H1 (cell line): Measurements from ENCODE around the gene OR5H1. TPM values are rescaled to one million over a fixed set of nuclear protein-coding genes. Genes with fewer than 3 reads are reported as not detected.

ENCODE experiments used
- CTCF ChIA-PET: fragments of 300-600 bp; sonication (Branson Sonifier 250); formaldehyde crosslinking; loops from one replicate; lab custom pipeline; 2021; ENCODE audit not compliant: partially characterized antibody; lab: Charles Lee
- POLR2A ChIA-PET: fragments of 300-600 bp; sonication (Branson Sonifier 250); formaldehyde crosslinking; loops from one replicate; lab custom pipeline; 2021; ENCODE audit warnings: inconsistent platforms; ENCODE audit not compliant: partially characterized antibody; lab: Charles Lee
- DNase-seq, 2 experiments: peaks; one replicate each; pipeline versions ENCODE4 v3.0.0 to v3.0.0-alpha.2; 2010 to 2022; ENCODE audit warnings: low spot score in 2 of 2, low read depth in 1 of 2, mixed read lengths in 1 of 2
- FAIRE-seq: peaks from 2 replicates; lab custom pipeline; 2011; peaks lifted over from hg19 to GRCh38; lab: Jason Lieb, UNC
- H2AFZ ChIP-seq: 2 replicates; pipeline ENCODE4 v1.8.1; 2012; ENCODE audit warnings: low read length, inconsistent platforms
- H2AK5ac ChIP-seq: 2 replicates; pipeline ENCODE4 v1.6.1; 2013; ENCODE audit warnings: low read depth, low read length
- H2BK120ac ChIP-seq: replicated peaks from 2 replicates; pipeline ENCODE3; 2013; ENCODE audit warnings: low read depth, low read length, inconsistent platforms
- H2BK12ac ChIP-seq: 2 replicates; pipeline ENCODE4 v1.6.1; 2013; ENCODE audit warnings: low read depth, low read length
- H2BK15ac ChIP-seq: 2 replicates; pipeline ENCODE4 v1.6.1; 2013; ENCODE audit warnings: low read length
- H2BK20ac ChIP-seq: 2 replicates; pipeline ENCODE4 v1.6.1; 2013; ENCODE audit warnings: low read length
- H2BK5ac ChIP-seq: 2 replicates; pipeline ENCODE4 v1.6.1; 2013; ENCODE audit warnings: low read depth, low read length
- H3K14ac ChIP-seq: 2 replicates; pipeline ENCODE4 v1.6.1; 2013; ENCODE audit warnings: inconsistent platforms; ENCODE audit not compliant: insufficient read length
- H3K18ac ChIP-seq: 2 replicates; pipeline ENCODE4 v1.6.1; 2013; ENCODE audit warnings: low read length; ENCODE audit errors: extremely low read depth
- H3K23ac ChIP-seq: 2 replicates; pipeline ENCODE4 v1.6.1; 2013; ENCODE audit warnings: inconsistent platforms; ENCODE audit not compliant: insufficient read length
- H3K23me2 ChIP-seq: 2 replicates; pipeline ENCODE4 v1.6.1; 2013; ENCODE audit warnings: low read depth, low read length
- H3K27ac ChIP-seq: 2 replicates; pipeline ENCODE4 v1.6.1; 2011; ENCODE audit warnings: low read depth, low read length, inconsistent platforms
- H3K27me3 ChIP-seq, 4 experiments: replicated peaks in 1 of 4; 1 replicate in 1 of 4; 2 replicates in 3 of 4; pipeline versions ENCODE4 v1.6.1 to v1.8.1; 2011 to 2013; ENCODE audit warnings: low read length in 3 of 4, mild to moderate bottlenecking in 3 of 4, inconsistent platforms in 2 of 4, mixed read lengths in 2 of 4, moderate library complexity in 1 of 4; ENCODE audit not compliant: control insufficient read depth in 3 of 4, insufficient read depth in 3 of 4; ENCODE audit errors: extremely low read depth in 1 of 4
- H3K36me3 ChIP-seq, 4 experiments: 2 replicates each; pipeline versions ENCODE4 v1.6.1 to v1.8.1; 2011 to 2013; ENCODE audit warnings: mild to moderate bottlenecking in 4 of 4, low read length in 3 of 4, moderate library complexity in 2 of 4, control low read depth in 1 of 4, inconsistent platforms in 1 of 4; ENCODE audit not compliant: insufficient read depth in 4 of 4, control insufficient read depth in 2 of 4
- H3K4ac ChIP-seq: replicated peaks from 2 replicates; pipeline ENCODE3; 2013; ENCODE audit warnings: low read length, low read depth, mixed read lengths, inconsistent platforms; ENCODE audit not compliant: insufficient read length
- H3K4me1 ChIP-seq, 4 experiments: replicated peaks in 1 of 4; 1 replicate in 1 of 4; 2 replicates in 3 of 4; pipeline versions ENCODE4 v1.6.1 to v1.8.1; 2011 to 2013; ENCODE audit warnings: low read length in 3 of 4, inconsistent platforms in 2 of 4, mixed read lengths in 1 of 4; ENCODE audit not compliant: insufficient read depth in 4 of 4, control insufficient read depth in 3 of 4
- H3K4me2 ChIP-seq, 2 experiments: 2 replicates each; pipeline versions ENCODE4 v1.6.1 to v1.8.1; 2011 to 2013; ENCODE audit warnings: low read depth in 2 of 2, low read length in 2 of 2, control low read depth in 1 of 2, inconsistent platforms in 1 of 2, mild to moderate bottlenecking in 1 of 2; ENCODE audit not compliant: insufficient read depth in 1 of 2
- H3K4me3 ChIP-seq, 4 experiments: fragments of 200-600, 300-600 bp in 1 of 4; sonication (generic), shearing (Covaris generic), sonication (Bioruptor Twin) in 1 of 4; 2 replicates each; pipeline versions ENCODE4 v1.5.1 to v1.8.1; 2011 to 2016; ENCODE audit warnings: low read length in 4 of 4, low read depth in 3 of 4, control low read depth in 2 of 4, inconsistent platforms in 2 of 4, mild to moderate bottlenecking in 2 of 4, mixed read lengths in 1 of 4, moderate library complexity in 1 of 4; ENCODE audit not compliant: insufficient read depth in 2 of 4; ENCODE audit errors: extremely low read depth in 1 of 4
- H3K56ac ChIP-seq: replicated peaks from 2 replicates; pipeline ENCODE3; 2013; ENCODE audit warnings: low read depth, mild to moderate bottlenecking, mixed read lengths, low read length, inconsistent platforms; ENCODE audit not compliant: insufficient read length
- H3K79me1 ChIP-seq: 2 replicates; pipeline ENCODE4 v1.6.1; 2013; ENCODE audit warnings: low read depth, low read length, control low read depth
- H3K79me2 ChIP-seq, 2 experiments: 2 replicates each; pipeline versions ENCODE4 v1.6.1 to v1.8.1; 2012 to 2013; ENCODE audit warnings: low read length in 2 of 2, mild to moderate bottlenecking in 2 of 2, inconsistent platforms in 1 of 2; ENCODE audit not compliant: insufficient read depth in 2 of 2, control insufficient read depth in 1 of 2
- H3K9ac ChIP-seq, 4 experiments: replicated peaks in 1 of 4; 1 replicate in 1 of 4; 2 replicates in 3 of 4; pipeline versions ENCODE4 v1.6.1 to v1.8.1; 2011 to 2013; ENCODE audit warnings: low read depth in 3 of 4, low read length in 3 of 4, control low read depth in 2 of 4, mild to moderate bottlenecking in 2 of 4, moderate library complexity in 2 of 4, inconsistent platforms in 1 of 4; ENCODE audit errors: extremely low read depth in 1 of 4
- H3K9me3 ChIP-seq, 2 experiments: 2 replicates each; pipeline versions ENCODE4 v1.6.1 to v1.8.1; 2012 to 2013; ENCODE audit warnings: mild to moderate bottlenecking in 2 of 2, moderate library complexity in 2 of 2, control low read depth in 1 of 2, inconsistent platforms in 1 of 2, low read depth in 1 of 2, low read length in 1 of 2, mixed read lengths in 1 of 2; ENCODE audit not compliant: insufficient read depth in 2 of 2
- H4K20me1 ChIP-seq, 2 experiments: replicated peaks in 1 of 2; 2 replicates each; pipeline versions ENCODE3 to v1.8.1; 2011 to 2013; ENCODE audit warnings: inconsistent platforms in 2 of 2, low read length in 2 of 2, mild to moderate bottlenecking in 1 of 2; ENCODE audit not compliant: insufficient read depth in 2 of 2, control insufficient read depth in 1 of 2
- H4K5ac ChIP-seq: 2 replicates; pipeline ENCODE4 v1.6.1; 2013; ENCODE audit warnings: low read length, low read depth, mixed read lengths, inconsistent platforms; ENCODE audit not compliant: insufficient read length
- H4K8ac ChIP-seq: 2 replicates; pipeline ENCODE4 v1.8.0; 2013; ENCODE audit warnings: mild to moderate bottlenecking, moderate library complexity, low read length, inconsistent platforms; ENCODE audit not compliant: insufficient read depth; ENCODE audit errors: extremely low read depth
- H4K91ac ChIP-seq: replicated peaks from 2 replicates; pipeline ENCODE3; 2013; ENCODE audit warnings: low read length, mixed read lengths, inconsistent platforms; ENCODE audit not compliant: insufficient read length
- JUND ChIP-seq: IDR thresholded peaks from 2 replicates; pipeline ENCODE4 v1.6.1; 2011; ENCODE audit warnings: mild to moderate bottlenecking, improper control_type of control experiment, low read length
- NANOG ChIP-seq: IDR thresholded peaks from 2 replicates; pipeline ENCODE4 v1.6.1; 2011; ENCODE audit warnings: low read length, low read depth, mild to moderate bottlenecking, inconsistent platforms; ENCODE audit not compliant: insufficient read depth, poor library complexity, severe bottlenecking
- WGBS, 2 experiments: shearing (Covaris generic) in 1 of 2; methylation state at CpG; one replicate each; pipeline versions ENCODE4 v1.1.6 to v1.1.7; 2013 to 2015; ENCODE audit warnings: low lambda C conversion rate in 2 of 2, mixed read lengths in 2 of 2, inconsistent platforms in 1 of 2, low coverage in 1 of 2, missing lambda C conversion rate in 1 of 2; ENCODE audit not compliant: insufficient replicate concordance in 2 of 2, insufficient coverage in 1 of 2, insufficient read length in 1 of 2; ENCODE audit errors: extremely low coverage in 1 of 2, missing lambda C conversion rate in 1 of 2; 5-methylcytosine and 5-hydroxymethylcytosine counted together
- polyA plus RNA-seq, 7 experiments: library from polyadenylated mRNA; depleted of rRNA in 3 of 7; stranded (reverse) in 5 of 7; unstranded in 2 of 7; fragments of >200 nt in 5 of 7; fragments of 200-250 nt in 2 of 7; gene quantifications; 1 replicate in 5 of 7; 2 replicates in 1 of 7; 4 replicates in 1 of 7; pipeline versions ENCODE4 v1.2.1 to v1.2.3, GENCODE V29; 2011 to 2013; ENCODE audit warnings: missing spikeins in 2 of 7, mixed read lengths in 2 of 7
- total RNA-seq: library from RNA; stranded (reverse); fragmentation: NEBNext Ultra II Directional; extraction: Animal tissue kit (Norgen Biotek cat#: 25700); gene quantifications from 2 replicates; pipeline ENCODE4 v1.2.1, GENCODE V29; 2021

The OR5H1 gene
- total and polyA plus RNA-seq, 2 of the 8 experiments (the other 6 are each of a cell fraction or from before 2014, with no cell fraction given): not detected

GRCh38 chr3:98171071-98171470, 40.5 kb downstream of the OR5H1 start:
- H4K20me1 ChIP-seq: no peaks in the 10 kb centered on the region
- no peak overlapping the region for H2BK5ac ChIP-seq
- peaks cover 3 to 10% of the 10 kb centered on the region in 2 experiments; a peak in 3 of 4 replicates for H3K9me3 ChIP-seq
- H2BK12ac ChIP-seq: no peak overlapping the region
- no peak overlapping the region for H3K56ac ChIP-seq
- no peak overlapping the region for H4K8ac ChIP-seq
- no peaks in the 10 kb centered on the region for H3K27me3 ChIP-seq
- no peaks in the 10 kb centered on the region for H3K4me1 ChIP-seq
- H3K18ac ChIP-seq: no peak overlapping the region
- no peaks in the 10 kb centered on the region for H3K79me1 ChIP-seq
- H2BK120ac ChIP-seq: no peak overlapping the region
- WGBS, 2 experiments: 88% methylated on average over 1 of the region's 1 CpG; no CpG with 5 or more reads in 1 of the 2 experiments
- POLR2A ChIA-PET: no interaction called here
- H3K23ac ChIP-seq: no peak overlapping the region
- DNase-seq (no peak), FAIRE-seq (no peak)
- H4K91ac ChIP-seq: no peak overlapping the region
- H3K4me2 ChIP-seq: no peak overlapping the region
- H3K23me2 ChIP-seq: no peaks in the 10 kb centered on the region
- no peak overlapping the region for H3K14ac ChIP-seq
- no peak overlapping the region for H3K9ac ChIP-seq
- no peaks in the 10 kb centered on the region for H3K79me2 ChIP-seq
- H3K4ac ChIP-seq: no peak overlapping the region
- no peak overlapping the region for H2AK5ac ChIP-seq
- H2BK15ac ChIP-seq: no peak overlapping the region
- H4K5ac ChIP-seq: no peak overlapping the region
- H3K36me3 ChIP-seq: peaks cover 0 to 3% (median 0%) of the 10 kb centered on the region in 4 experiments; a peak in 1 of 8 replicates
- no peak overlapping the region for H3K4me3 ChIP-seq
- CTCF ChIA-PET: interaction anchor here (1.3 kb wide), 1 partner anchor 12 kb away, joined by 3 read pairs; no protein-coding TSS in a partner anchor
- H2AFZ ChIP-seq: no peak overlapping the region
- H2BK20ac ChIP-seq: no peak overlapping the region
- H3K27ac ChIP-seq: no peak overlapping the region
- TF ChIP-seq NANOG: no peak
- no peak for TF ChIP-seq JUND
